A549 (cell line): ENCODE results near the gene GUCA2B. TPM values are rescaled to one million over a fixed set of nuclear protein-coding genes. Genes with fewer than 3 reads are reported as not detected.

Experiments used
- ATAC-seq, 2 experiments: fragments of 200-7000 bp in 1 of 2; fragments of >200 bp in 1 of 2; cut with Nextera tagmentation in 1 of 2; cut with Tn5 transposase in 1 of 2; 3 replicates each; pipeline versions ENCODE4 v1.8.0 to v1.9.1; 2018 to 2020; ENCODE audit warnings: mild to moderate bottlenecking in 1 of 2, moderate library complexity in 1 of 2
- CTCF ChIA-PET: fragments of 300-600 bp; sonication (Branson Sonifier 250); formaldehyde crosslinking; extraction: SDS; loops from one replicate; lab custom pipeline; 2021; ENCODE audit warnings: antibody characterized with exemption, inconsistent platforms; lab: Yijun Ruan, JAX
- POLR2A ChIA-PET: fragments of 350-600 bp; formaldehyde crosslinking; extraction: SDS; loops from one replicate; lab custom pipeline; 2021; ENCODE audit warnings: antibody characterized with exemption, inconsistent platforms; lab: Yijun Ruan, JAX
- DNase-seq, 2 experiments: peaks; one replicate each; pipeline versions ENCODE4 v3.0.0 to v3.0.0-alpha.2; 2011 to 2016; ENCODE audit warnings: low read depth in 1 of 2, low spot score in 1 of 2
- FAIRE-seq: peaks from 2 replicates; lab custom pipeline; 2011; peaks lifted over from hg19 to GRCh38; lab: Jason Lieb, UNC
- H3K27ac ChIP-seq, 2 experiments: fragments of >200 bp; sonication (Bioruptor Twin); formaldehyde crosslinking; 3 replicates each; pipeline ENCODE4 v1.5.1; 2016 to 2017
- H3K4me1 ChIP-seq: fragments of >200 bp; sonication (Bioruptor Twin); formaldehyde crosslinking; 3 replicates; pipeline ENCODE4 v1.6.1; 2016
- H3K4me2 ChIP-seq: fragments of >200 bp; sonication (Bioruptor Twin); formaldehyde crosslinking; 3 replicates; pipeline ENCODE4 v1.6.1; 2016
- H3K4me3 ChIP-seq: fragments of >200 bp; sonication (Bioruptor Twin); formaldehyde crosslinking; 3 replicates; pipeline ENCODE4 v1.5.1; 2016
- H3K9me3 ChIP-seq: fragments of >200 bp; sonication (Bioruptor Twin); formaldehyde crosslinking; 3 replicates; pipeline ENCODE4 v1.6.1; 2016
- CBX8 ChIP-seq: fragments of 200-600 bp; sonication (generic); IDR thresholded peaks from 2 replicates; pipeline ENCODE4 v1.6.1; 2016
- CEBPB ChIP-seq, 2 experiments: fragments of >200 bp in 1 of 2; sonication (Bioruptor Twin) in 1 of 2; formaldehyde crosslinking in 1 of 2; IDR thresholded peaks; 2 replicates each; pipeline ENCODE4 v1.6.1; 2012 to 2016
- EHF ChIP-seq: fragments of 250-450 bp; sonication (Bioruptor Pico); IDR thresholded peaks from 2 replicates; pipeline ENCODE4 v1.5.0; 2020; ENCODE audit warnings: mild to moderate bottlenecking
- EHMT2 ChIP-seq: fragments of 200-600 bp; sonication (generic); IDR thresholded peaks from 2 replicates; pipeline ENCODE4 v1.6.1; 2016; ENCODE audit warnings: antibody characterized with exemption, low read depth, mild to moderate bottlenecking, moderate library complexity
- EP300 ChIP-seq, 2 experiments: fragments of >200 bp; sonication (Bioruptor Twin); formaldehyde crosslinking; IDR thresholded peaks; 2 replicates in 1 of 2; 3 replicates in 1 of 2; pipeline ENCODE4 v1.6.1; 2016 to 2017
- ESRRA ChIP-seq: fragments of 150-350 bp; IDR thresholded peaks from 2 replicates; pipeline ENCODE4 v1.6.1; 2014; ENCODE audit warnings: mild to moderate bottlenecking, low read length, borderline replicate concordance
- FOSB ChIP-seq: fragments of 250-450 bp; sonication (Bioruptor Pico); IDR thresholded peaks from 2 replicates; pipeline ENCODE4 v1.5.0; 2020; ENCODE audit warnings: mild to moderate bottlenecking, moderate library complexity
- FOXS1 ChIP-seq: fragments of 250-450 bp; sonication (Bioruptor Pico); IDR thresholded peaks from 2 replicates; pipeline ENCODE4 v1.5.0; 2020; ENCODE audit warnings: mild to moderate bottlenecking, moderate library complexity
- GATA3 ChIP-seq: IDR thresholded peaks from 2 replicates; pipeline ENCODE4 v1.6.1; 2012; ENCODE audit warnings: borderline replicate concordance
- HOXA7 ChIP-seq: fragments of 250-450 bp; sonication (Bioruptor Pico); IDR thresholded peaks from 2 replicates; pipeline ENCODE4 v1.5.0; 2020; ENCODE audit warnings: mild to moderate bottlenecking, moderate library complexity
- JUNB ChIP-seq: fragments of >200 bp; sonication (Bioruptor Twin); formaldehyde crosslinking; IDR thresholded peaks from 2 replicates; pipeline ENCODE4 v1.6.1; 2016
- MAFK ChIP-seq: fragments of 450-650 bp; IDR thresholded peaks from 2 replicates; pipeline ENCODE4 v1.6.1; 2014; ENCODE audit not compliant: partially characterized antibody
- MYC ChIP-seq: IDR thresholded peaks from 2 replicates; pipeline ENCODE4 v1.6.1; 2012; ENCODE audit warnings: mild to moderate bottlenecking, inconsistent platforms, low read length, improper control_type of control experiment, borderline replicate concordance
- NFE2L2 ChIP-seq: fragments of 150-350 bp; conservative IDR thresholded peaks from 2 replicates; pipeline ENCODE4 v1.6.1; 2014; ENCODE audit warnings: low read length
- NR3C1 ChIP-seq: fragments of >200 bp; sonication (Bioruptor Twin); formaldehyde crosslinking; IDR thresholded peaks from 3 replicates; pipeline ENCODE4 v1.6.1; 2017
- PBX3 ChIP-seq: IDR thresholded peaks from 2 replicates; pipeline ENCODE4 v1.6.1; 2012
- RAD21 ChIP-seq, 2 experiments: fragments of >200 bp in 1 of 2; sonication (Bioruptor Twin) in 1 of 2; formaldehyde crosslinking in 1 of 2; IDR thresholded peaks in 1 of 2; conservative IDR thresholded peaks in 1 of 2; 2 replicates in 1 of 2; 3 replicates in 1 of 2; pipeline ENCODE4 v1.6.1; 2012 to 2018; ENCODE audit warnings: inconsistent platforms in 1 of 2
- RARB ChIP-seq: fragments of 250-450 bp; sonication (Bioruptor Pico); IDR thresholded peaks from 2 replicates; pipeline ENCODE4 v1.8.0; 2021; ENCODE audit warnings: mild to moderate bottlenecking, moderate library complexity
- RFX5 ChIP-seq: fragments of 450-650 bp; IDR thresholded peaks from 2 replicates; pipeline ENCODE4 v1.7.1; 2014; ENCODE audit warnings: antibody characterized with exemption, mild to moderate bottlenecking, moderate library complexity
- RNF2 ChIP-seq: fragments of 200-600 bp; sonication (generic); IDR thresholded peaks from 2 replicates; pipeline ENCODE4 v1.6.1; 2016; ENCODE audit warnings: low read depth, mild to moderate bottlenecking, antibody characterized with exemption, moderate library complexity, borderline replicate concordance
- SREBF2 ChIP-seq: fragments of 450-650 bp; IDR thresholded peaks from 2 replicates; pipeline ENCODE4 v1.6.1; 2014; ENCODE audit warnings: mild to moderate bottlenecking, moderate library complexity
- TFCP2L1 ChIP-seq: fragments of 250-450 bp; sonication (Bioruptor Pico); IDR thresholded peaks from 2 replicates; pipeline ENCODE4 v1.5.0; 2021; ENCODE audit warnings: mild to moderate bottlenecking
- TP53 ChIP-seq: fragments of 250-450 bp; sonication (Bioruptor Pico); IDR thresholded peaks from 2 replicates; pipeline ENCODE4 v1.5.0; 2021; ENCODE audit warnings: mild to moderate bottlenecking, moderate library complexity
- ZC3H11A ChIP-seq: fragments of 450-650 bp; IDR thresholded peaks from 2 replicates; pipeline ENCODE4 v1.6.1; 2014; ENCODE audit warnings: antibody characterized with exemption, mild to moderate bottlenecking
- ZNF302 ChIP-seq: fragments of 250-450 bp; sonication (Bioruptor Pico); IDR thresholded peaks from 2 replicates; pipeline ENCODE4 v1.9.0; 2021; ENCODE audit warnings: inconsistent platforms, mild to moderate bottlenecking, moderate library complexity
- WGBS: methylation state at CpG from one replicate; pipeline ENCODE4 v1.1.6; 2017; ENCODE audit errors: missing lambda C conversion rate; 5-methylcytosine and 5-hydroxymethylcytosine counted together
- polyA plus RNA-seq, 4 experiments: library from polyadenylated mRNA; depleted of rRNA in 3 of 4; stranded (reverse); fragments of >200 nt; fragmentation: RNase III in 1 of 4; extraction: RNeasy Plus Mini Kit Qiagen cat#74134 plus additional on column Dnase treatment in 1 of 4; gene quantifications; 2 replicates in 3 of 4; 3 replicates in 1 of 4; pipeline ENCODE4 v1.2.3, GENCODE V29; 2011 to 2017
- TF ChIP-seq, protein P1 (sequence below): fragments of 150-350 bp; IDR thresholded peaks from 2 replicates; pipeline ENCODE4 v1.6.1; 2014; ENCODE audit warnings: low read depth, mild to moderate bottlenecking, low read length
- TF ChIP-seq, protein P2 (sequence below): IDR thresholded peaks from 2 replicates; pipeline ENCODE4 v1.6.1; 2012; ENCODE audit warnings: low read depth, borderline replicate concordance

The GUCA2B gene
- polyA plus RNA-seq, 2 of the 4 experiments (the other 2 are of a cell fraction), result 0.17 TPM; not detected in 1

- POLR2A ChIA-PET, result no interaction called here
Measured at GRCh38 chr1:42167611-42168390, 14.6 kb downstream of the GUCA2B start.

GRCh38 chr1:42168391-42168670 is 15.1 kb downstream of the GUCA2B start:
- TF ChIP-seq FOXS1 (CRISPR knock-in tag), result no peak
- TF ChIP-seq, protein P1, sequence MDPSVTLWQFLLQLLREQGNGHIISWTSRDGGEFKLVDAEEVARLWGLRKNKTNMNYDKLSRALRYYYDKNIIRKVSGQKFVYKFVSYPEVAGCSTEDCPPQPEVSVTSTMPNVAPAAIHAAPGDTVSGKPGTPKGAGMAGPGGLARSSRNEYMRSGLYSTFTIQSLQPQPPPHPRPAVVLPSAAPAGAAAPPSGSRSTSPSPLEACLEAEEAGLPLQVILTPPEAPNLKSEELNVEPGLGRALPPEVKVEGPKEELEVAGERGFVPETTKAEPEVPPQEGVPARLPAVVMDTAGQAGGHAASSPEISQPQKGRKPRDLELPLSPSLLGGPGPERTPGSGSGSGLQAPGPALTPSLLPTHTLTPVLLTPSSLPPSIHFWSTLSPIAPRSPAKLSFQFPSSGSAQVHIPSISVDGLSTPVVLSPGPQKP, result no peak
- no peak for TF ChIP-seq CBX8
- TF ChIP-seq EHMT2, result no peak
- TF ChIP-seq GATA3, result no peak
- TF ChIP-seq RNF2, result no peak
- TF ChIP-seq, protein P2, sequence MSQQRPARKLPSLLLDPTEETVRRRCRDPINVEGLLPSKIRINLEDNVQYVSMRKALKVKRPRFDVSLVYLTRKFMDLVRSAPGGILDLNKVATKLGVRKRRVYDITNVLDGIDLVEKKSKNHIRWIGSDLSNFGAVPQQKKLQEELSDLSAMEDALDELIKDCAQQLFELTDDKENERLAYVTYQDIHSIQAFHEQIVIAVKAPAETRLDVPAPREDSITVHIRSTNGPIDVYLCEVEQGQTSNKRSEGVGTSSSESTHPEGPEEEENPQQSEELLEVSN, result no peak
- no peak for TF ChIP-seq NR3C1
- TF ChIP-seq EP300 (IDR thresholded peaks at IDR 0.05), result no peak
- TF ChIP-seq SREBF2, result no peak
- no peak for TF ChIP-seq ZC3H11A
- DNase-seq (no peak), FAIRE-seq (no peak), ATAC-seq (0 out of 6 replicates have a peak, but pooled peaks of 1 of the 2 experiments have one; percentile 18)
- CTCF ChIA-PET, result interaction anchor here (1.3 to 9.0 kb wide), 2 partner anchors 9 to 20 kb away, joined by 3 to 70 read pairs; no protein-coding TSS in a partner anchor
- peaks cover 27% of the 10 kb centered on the region for H3K4me1 ChIP-seq
- WGBS, result 71% methylated on average over 1 of the region's 1 CpG
- no peak overlapping the region for H3K4me3 ChIP-seq
- no peak overlapping the region for H3K4me2 ChIP-seq
- H3K9me3 ChIP-seq, result no peaks in the 10 kb centered on the region
- no peak overlapping the region for H3K27ac ChIP-seq
- POLR2A ChIA-PET, result no interaction called here

More at GRCh38 chr1:42167611-42168390, 14.6 kb downstream of the GUCA2B start:
- ATAC-seq (no peak), FAIRE-seq (no peak), DNase-seq (no peak)
- Histone ChIP-seq H3K9me3 (no peaks in the 10 kb centered on the region), H3K4me3 (no peak overlapping the region), H3K27ac (no peak overlapping the region), H3K4me1 (peaks cover 27% of the 10 kb centered on the region), H3K4me2 (no peak overlapping the region)
- no peak for TF ChIP-seq RFX5
- TF ChIP-seq MYC, result no peak
- no peak for TF ChIP-seq EHF (CRISPR knock-in tag)
- TF ChIP-seq RAD21 (conservative IDR thresholded peaks at IDR 0.05 in 1 of 2, IDR thresholded peaks at IDR 0.05 in 1 of 2), result no peak
- no peak for TF ChIP-seq TP53 (CRISPR knock-in tag)
- no peak for TF ChIP-seq HOXA7 (CRISPR knock-in tag)
- no peak for TF ChIP-seq ZNF302 (CRISPR knock-in tag)
- no peak for TF ChIP-seq TFCP2L1 (CRISPR knock-in tag)
- TF ChIP-seq EP300 (IDR thresholded peaks at IDR 0.05), result no peak
- WGBS, result 92% methylated on average over 17 of the region's 21 CpGs
- CTCF ChIA-PET, result interaction anchor here (1.3 to 9.0 kb wide), 2 partner anchors 10 to 20 kb away, joined by 3 to 70 read pairs; no protein-coding TSS in a partner anchor

GRCh38 chr1:42168763-42169162 is 15.6 kb downstream of the GUCA2B start:
- CTCF ChIA-PET, result interaction anchor here (9.0 kb wide), 1 partner anchor 21 kb away, joined by 70 read pairs; no protein-coding TSS in a partner anchor

More at GRCh38 chr1:42168763-42169162, 15.6 kb downstream of the GUCA2B start:
- Histone ChIP-seq H3K4me2 (no peak overlapping the region), H3K4me3 (no peak overlapping the region), H3K4me1 (peaks cover 27% of the 10 kb centered on the region), H3K27ac (no peak overlapping the region), H3K9me3 (no peaks in the 10 kb centered on the region)
- ATAC-seq (no peak), FAIRE-seq (no peak), DNase-seq (no peak)
- POLR2A ChIA-PET, result no interaction called here
- no CpG with 5 or more reads among the region's 3 CpGs for WGBS
- TF ChIP-seq SREBF2 (no peak), RARB (CRISPR knock-in tag) (no peak), NFE2L2 (no peak), PBX3 (no peak), JUNB (no peak), CEBPB (IDR thresholded peaks at IDR 0.05) (no peak), FOSB (CRISPR knock-in tag) (no peak), ESRRA (no peak), MAFK (no peak), NR3C1 (no peak), TP53 (CRISPR knock-in tag) (no peak), ZNF302 (CRISPR knock-in tag) (no peak)
- TF ChIP-seq, protein P1, result no peak
